ENCODE results near the gene IL34. TPM values are rescaled to one million over a fixed set of nuclear protein-coding genes. Genes with fewer than 3 reads are reported as not detected.

Gene IL34
- total and polyA plus RNA-seq, 2 of the 13 experiments (the other 11 are each of a cell fraction or from before 2014, with no cell fraction given): 1.2 to 1.3 TPM

DNA sequence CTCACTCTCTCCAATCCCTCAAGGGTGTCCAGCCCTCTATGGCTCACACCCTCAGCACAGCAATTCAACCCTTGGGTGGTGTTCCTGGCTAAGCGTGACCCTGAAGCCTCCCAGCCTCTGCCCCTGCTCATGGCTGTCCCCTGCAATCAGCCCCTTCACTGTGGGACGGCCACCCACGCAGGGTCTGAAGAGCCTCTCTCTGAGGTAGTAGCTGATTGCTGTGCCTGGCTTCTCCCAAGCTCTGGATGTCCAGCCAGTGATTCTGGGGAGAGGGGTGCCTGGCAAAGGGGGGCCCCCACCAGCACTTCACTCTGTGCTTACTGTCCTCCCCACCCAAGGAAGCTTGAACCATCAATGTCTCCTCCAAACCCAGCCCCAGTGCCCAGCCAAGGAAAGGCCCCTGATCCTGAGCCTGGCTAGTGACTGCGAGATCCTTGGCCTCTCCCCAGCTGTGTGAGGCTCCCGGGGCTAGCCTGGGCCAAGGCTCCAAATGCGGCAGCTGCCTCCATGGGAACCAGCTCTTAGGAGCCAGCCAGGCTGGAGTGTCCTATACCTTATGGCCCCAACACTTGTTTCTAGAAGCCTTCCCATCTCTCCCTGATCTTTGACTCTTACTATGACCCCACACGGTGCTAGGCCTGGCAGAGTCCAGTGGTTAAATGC, 29.6 kb downstream of the IL34 start (continued):
- TF ChIP-seq PITX1 (CRISPR knock-in tag; IDR thresholded peaks at IDR 0.05): no peak
- no peak for TF ChIP-seq ZNF674 (CRISPR knock-in tag; IDR thresholded peaks at IDR 0.05; ENCODE audit: low read depth)
- TF ChIP-seq, protein P1, sequence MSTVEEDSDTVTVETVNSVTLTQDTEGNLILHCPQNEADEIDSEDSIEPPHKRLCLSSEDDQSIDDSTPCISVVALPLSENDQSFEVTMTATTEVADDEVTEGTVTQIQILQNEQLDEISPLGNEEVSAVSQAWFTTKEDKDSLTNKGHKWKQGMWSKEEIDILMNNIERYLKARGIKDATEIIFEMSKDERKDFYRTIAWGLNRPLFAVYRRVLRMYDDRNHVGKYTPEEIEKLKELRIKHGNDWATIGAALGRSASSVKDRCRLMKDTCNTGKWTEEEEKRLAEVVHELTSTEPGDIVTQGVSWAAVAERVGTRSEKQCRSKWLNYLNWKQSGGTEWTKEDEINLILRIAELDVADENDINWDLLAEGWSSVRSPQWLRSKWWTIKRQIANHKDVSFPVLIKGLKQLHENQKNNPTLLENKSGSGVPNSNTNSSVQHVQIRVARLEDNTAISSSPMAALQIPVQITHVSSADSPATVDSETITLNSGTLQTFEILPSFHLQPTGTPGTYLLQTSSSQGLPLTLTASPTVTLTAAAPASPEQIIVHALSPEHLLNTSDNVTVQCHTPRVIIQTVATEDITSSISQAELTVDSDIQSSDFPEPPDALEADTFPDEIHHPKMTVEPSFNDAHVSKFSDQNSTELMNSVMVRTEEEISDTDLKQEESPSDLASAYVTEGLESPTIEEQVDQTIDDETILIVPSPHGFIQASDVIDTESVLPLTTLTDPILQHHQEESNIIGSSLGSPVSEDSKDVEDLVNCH (CRISPR knock-in tag; IDR thresholded peaks at IDR 0.05): no peak
- TF ChIP-seq, protein P2, sequence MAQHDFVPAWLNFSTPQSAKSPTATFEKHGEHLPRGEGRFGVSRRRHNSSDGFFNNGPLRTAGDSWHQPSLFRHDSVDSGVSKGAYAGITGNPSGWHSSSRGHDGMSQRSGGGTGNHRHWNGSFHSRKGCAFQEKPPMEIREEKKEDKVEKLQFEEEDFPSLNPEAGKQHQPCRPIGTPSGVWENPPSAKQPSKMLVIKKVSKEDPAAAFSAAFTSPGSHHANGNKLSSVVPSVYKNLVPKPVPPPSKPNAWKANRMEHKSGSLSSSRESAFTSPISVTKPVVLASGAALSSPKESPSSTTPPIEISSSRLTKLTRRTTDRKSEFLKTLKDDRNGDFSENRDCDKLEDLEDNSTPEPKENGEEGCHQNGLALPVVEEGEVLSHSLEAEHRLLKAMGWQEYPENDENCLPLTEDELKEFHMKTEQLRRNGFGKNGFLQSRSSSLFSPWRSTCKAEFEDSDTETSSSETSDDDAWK (CRISPR knock-in tag; IDR thresholded peaks at IDR 0.05): no peak
- TF ChIP-seq NFYB (CRISPR knock-in tag; IDR thresholded peaks at IDR 0.05): no peak
- no peak for TF ChIP-seq EED (CRISPR knock-in tag; IDR thresholded peaks at IDR 0.05)
- no peak for TF ChIP-seq DZIP1 (CRISPR knock-in tag; IDR thresholded peaks at IDR 0.05)
- TF ChIP-seq XRCC5 (optimal IDR thresholded peaks at IDR 0.05; ENCODE audit: low read length): no peak
- no peak for TF ChIP-seq DDIT3 (CRISPR knock-in tag; IDR thresholded peaks at IDR 0.05)
- no peak for TF ChIP-seq TP53 (CRISPR knock-in tag; conservative IDR thresholded peaks at IDR 0.05)
- 0 out of 2 replicates have a peak, but pooled peaks have one; percentile 26 for TF ChIP-seq ZNF737 (CRISPR knock-in tag; IDR thresholded peaks at IDR 0.05; ENCODE audit: borderline replicate concordance)
- TF ChIP-seq ATAD3A (CRISPR knock-in tag; IDR thresholded peaks at IDR 0.05): no peak
- no peak for TF ChIP-seq SP4 (CRISPR knock-in tag; IDR thresholded peaks at IDR 0.05)
- TF ChIP-seq ZNF549 (CRISPR knock-in tag; IDR thresholded peaks at IDR 0.05): no peak
- no peak for TF ChIP-seq RXRB (CRISPR knock-in tag; IDR thresholded peaks at IDR 0.05; ENCODE audit: borderline replicate concordance)
- 0 out of 4 replicates have a peak, but pooled peaks of 1 of the 2 experiments have one; percentile 48 for TF ChIP-seq KLF16 (CRISPR knock-in tag; IDR thresholded peaks at IDR 0.05)
- TF ChIP-seq MBNL3 (CRISPR knock-in tag; conservative IDR thresholded peaks at IDR 0.05): no peak
- TF ChIP-seq TAF15 (IDR thresholded peaks at IDR 0.05; ENCODE audit: low read depth, low read length, poor library complexity, severe bottlenecking): no peak
- TF ChIP-seq ZNF878 (CRISPR knock-in tag; IDR thresholded peaks at IDR 0.05): 0 out of 2 replicates have a peak, but pooled peaks have one; percentile 23
- TF ChIP-seq JUN (CRISPR knock-in tag; IDR thresholded peaks at IDR 0.05): no peak
- TF ChIP-seq NFIB (CRISPR knock-in tag; IDR thresholded peaks at IDR 0.05; ENCODE audit: borderline replicate concordance): no peak
- no peak for TF ChIP-seq ZNF337 (CRISPR knock-in tag; IDR thresholded peaks at IDR 0.05; ENCODE audit: borderline replicate concordance, low read depth)
- no peak for TF ChIP-seq ZNF264 (CRISPR knock-in tag; IDR thresholded peaks at IDR 0.05)
- no peak for TF ChIP-seq FIP1L1 (IDR thresholded peaks at IDR 0.05; ENCODE audit: borderline replicate concordance, insufficient read depth, low read depth, low read length)
- no peak for TF ChIP-seq NPAS2 (CRISPR knock-in tag; IDR thresholded peaks at IDR 0.05; ENCODE audit: borderline replicate concordance)
